ENCODE measurements around the gene INPP4B.

INPP4B gene

DNA sequence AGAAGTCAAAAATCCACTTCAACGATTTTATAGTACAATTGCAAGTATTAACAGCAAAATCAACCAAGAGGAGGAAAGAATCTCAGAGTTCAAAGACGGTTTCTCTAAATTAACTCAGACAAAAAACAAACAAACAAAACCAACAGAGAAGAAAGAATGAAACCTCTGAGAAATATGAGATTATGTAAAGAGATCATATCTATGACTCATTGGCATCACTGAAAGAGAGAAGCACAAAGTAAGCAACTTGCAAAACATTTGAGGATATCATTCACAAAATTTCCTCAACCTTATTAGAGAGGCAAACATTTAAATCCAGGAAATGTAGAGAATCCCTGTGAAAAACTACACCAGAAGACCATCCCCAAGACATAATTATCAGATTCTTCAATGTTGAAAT is 370.4 kb downstream of the INPP4B start:
- Histone ChIP-seq H3K9me3 (ENCODE audit: insufficient read depth, low read depth, low read length) (no peaks in the 10 kb centered on the region), H3K27ac (ENCODE audit: low read length) (no peak overlapping the region), H3K4me1 (ENCODE audit: insufficient read depth, low read length) (no peaks in the 10 kb centered on the region), H3K4me3 (ENCODE audit: low read length) (no peak overlapping the region), H3K9ac (ENCODE audit: low read depth, low read length) (no peak overlapping the region), H3K36me3 (ENCODE audit: insufficient read depth, low read depth, low read length) (no peaks in the 10 kb centered on the region), H3K27me3 (ENCODE audit: insufficient read depth, low read length) (no peaks in the 10 kb centered on the region)

- no peaks in the 10 kb centered on the region for H3K27me3 ChIP-seq (ENCODE audit: insufficient read depth, low read length)
- H3K27ac ChIP-seq (ENCODE audit: low read length), result no peak overlapping the region
- no peaks in the 10 kb centered on the region for H3K4me1 ChIP-seq (ENCODE audit: insufficient read depth, low read length)
- no peak overlapping the region for H3K4me3 ChIP-seq (ENCODE audit: low read length)
- H3K9ac ChIP-seq (ENCODE audit: low read depth, low read length), result no peak overlapping the region
- H3K36me3 ChIP-seq (ENCODE audit: insufficient read depth, low read depth, low read length), result no peaks in the 10 kb centered on the region
- H3K9me3 ChIP-seq (ENCODE audit: insufficient read depth, low read depth, low read length), result no peaks in the 10 kb centered on the region
These were observed 371.6 kb downstream of the INPP4B start for GRCh38 chr4:142474398-142475087.

- Histone ChIP-seq H3K27me3 (ENCODE audit: insufficient read depth, low read length) (no peaks in the 10 kb centered on the region), H3K36me3 (ENCODE audit: insufficient read depth, low read depth, low read length) (no peaks in the 10 kb centered on the region), H3K9ac (ENCODE audit: low read depth, low read length) (no peak overlapping the region), H3K9me3 (ENCODE audit: insufficient read depth, low read depth, low read length) (no peaks in the 10 kb centered on the region), H3K27ac (ENCODE audit: low read length) (no peak overlapping the region), H3K4me3 (ENCODE audit: low read length) (no peak overlapping the region), H3K4me1 (ENCODE audit: insufficient read depth, low read length) (no peaks in the 10 kb centered on the region)
These were observed 372.2 kb downstream of the INPP4B start for GRCh38 chr4:142473960-142474338.

DNA sequence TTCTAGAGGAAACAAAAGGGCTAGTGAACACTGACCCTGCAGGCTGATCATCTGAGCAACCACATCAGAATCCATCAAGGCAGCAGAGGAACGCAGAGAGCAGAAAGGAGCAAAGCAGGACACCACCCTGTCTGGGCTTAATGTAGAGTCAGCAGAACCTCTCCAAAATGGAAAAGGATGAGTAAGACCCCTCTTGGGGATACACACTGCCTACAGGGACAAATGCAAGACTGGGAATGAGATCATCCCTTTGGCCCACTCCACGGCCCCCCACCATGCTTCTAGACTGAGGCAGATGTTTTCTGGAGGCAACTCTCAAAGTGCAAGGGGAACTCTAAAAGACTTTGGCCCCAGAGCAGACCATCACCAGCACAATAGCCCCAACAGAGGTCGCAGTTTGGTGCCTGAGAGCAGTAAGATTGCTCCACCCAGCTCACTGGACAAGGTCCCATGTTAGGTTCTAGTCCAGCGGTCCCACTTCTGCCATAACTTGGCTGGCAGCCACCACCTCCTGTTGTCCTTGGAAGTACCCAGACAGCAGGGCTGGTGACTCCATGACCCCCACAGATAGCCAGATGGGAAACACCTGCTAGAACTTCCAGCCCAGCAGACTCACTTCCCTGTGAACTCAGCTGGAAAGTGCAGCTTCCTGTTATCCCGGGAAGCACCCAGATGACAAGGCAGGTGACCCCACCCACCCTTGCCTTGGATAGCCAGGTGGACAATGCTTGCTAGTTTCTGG is 372.7 kb downstream of the INPP4B start:
- H3K9ac ChIP-seq (ENCODE audit: low read depth, low read length), result no peak overlapping the region
- H3K27me3 ChIP-seq (ENCODE audit: insufficient read depth, low read length), result no peaks in the 10 kb centered on the region
- no peaks in the 10 kb centered on the region for H3K9me3 ChIP-seq (ENCODE audit: insufficient read depth, low read depth, low read length)
- H3K36me3 ChIP-seq (ENCODE audit: insufficient read depth, low read depth, low read length), result no peaks in the 10 kb centered on the region
- no peak overlapping the region for H3K4me3 ChIP-seq (ENCODE audit: low read length)
- H3K27ac ChIP-seq (ENCODE audit: low read length), result no peak overlapping the region
- no peaks in the 10 kb centered on the region for H3K4me1 ChIP-seq (ENCODE audit: insufficient read depth, low read length)

DNA sequence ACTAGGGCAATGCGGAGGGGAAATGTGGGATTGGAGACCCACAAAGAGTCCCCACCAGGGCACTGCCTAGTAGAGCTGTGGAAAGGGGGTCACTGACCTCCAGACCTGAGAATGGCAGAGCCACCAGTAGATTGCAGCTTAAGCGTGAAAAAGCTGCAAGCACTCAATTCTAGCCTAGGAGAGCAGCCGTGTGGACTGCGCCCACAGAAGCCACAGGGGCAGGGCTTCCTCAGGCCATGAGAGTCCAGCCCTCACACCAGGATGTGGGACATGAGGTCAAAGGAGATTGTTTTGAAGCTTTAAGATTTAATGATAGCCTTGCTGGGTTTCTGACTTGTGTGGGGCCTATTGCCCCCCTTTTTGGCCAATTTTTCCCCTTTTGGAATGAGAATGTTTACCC is 379.0 kb downstream of the INPP4B start:
- H3K27me3 ChIP-seq (ENCODE audit: insufficient read depth, low read length), result no peaks in the 10 kb centered on the region
- no peaks in the 10 kb centered on the region for H3K36me3 ChIP-seq (ENCODE audit: insufficient read depth, low read depth, low read length)
- H3K27ac ChIP-seq (ENCODE audit: low read length), result no peak overlapping the region
- H3K9me3 ChIP-seq (ENCODE audit: insufficient read depth, low read depth, low read length), result no peaks in the 10 kb centered on the region
- H3K4me1 ChIP-seq (ENCODE audit: insufficient read depth, low read length), result no peaks in the 10 kb centered on the region
- no peak overlapping the region for H3K9ac ChIP-seq (ENCODE audit: low read depth, low read length)
- H3K4me3 ChIP-seq (ENCODE audit: low read length), result no peak overlapping the region

GRCh38 chr4:142465526-142465925 is 380.6 kb downstream of the INPP4B start:
- Histone ChIP-seq H3K4me1 (ENCODE audit: insufficient read depth, low read length) (no peaks in the 10 kb centered on the region), H3K36me3 (ENCODE audit: insufficient read depth, low read depth, low read length) (no peaks in the 10 kb centered on the region), H3K9me3 (ENCODE audit: insufficient read depth, low read depth, low read length) (no peaks in the 10 kb centered on the region), H3K4me3 (ENCODE audit: low read length) (no peak overlapping the region), H3K27me3 (ENCODE audit: insufficient read depth, low read length) (no peaks in the 10 kb centered on the region), H3K27ac (ENCODE audit: low read length) (no peak overlapping the region), H3K9ac (ENCODE audit: low read depth, low read length) (no peak overlapping the region)

GRCh38 chr4:142463206-142463605 is 382.9 kb downstream of the INPP4B start:
- Histone ChIP-seq H3K4me3 (ENCODE audit: low read length) (no peak overlapping the region), H3K9ac (ENCODE audit: low read depth, low read length) (no peak overlapping the region), H3K4me1 (ENCODE audit: insufficient read depth, low read length) (no peaks in the 10 kb centered on the region), H3K27ac (ENCODE audit: low read length) (no peak overlapping the region), H3K36me3 (ENCODE audit: insufficient read depth, low read depth, low read length) (no peaks in the 10 kb centered on the region), H3K9me3 (ENCODE audit: insufficient read depth, low read depth, low read length) (no peaks in the 10 kb centered on the region), H3K27me3 (ENCODE audit: insufficient read depth, low read length) (no peaks in the 10 kb centered on the region)

- no peak overlapping the region for H3K27ac ChIP-seq (ENCODE audit: low read length)
- no peaks in the 10 kb centered on the region for H3K27me3 ChIP-seq (ENCODE audit: insufficient read depth, low read length)
- no peak overlapping the region for H3K4me3 ChIP-seq (ENCODE audit: low read length)
- H3K4me1 ChIP-seq (ENCODE audit: insufficient read depth, low read length), result no peaks in the 10 kb centered on the region
- H3K36me3 ChIP-seq (ENCODE audit: insufficient read depth, low read depth, low read length), result no peaks in the 10 kb centered on the region
- no peak overlapping the region for H3K9ac ChIP-seq (ENCODE audit: low read depth, low read length)
- no peaks in the 10 kb centered on the region; the same call in 1 of the 2 replicates for H3K9me3 ChIP-seq (ENCODE audit: insufficient read depth, low read depth, low read length)
These were observed 393.8 kb downstream of the INPP4B start for GRCh38 chr4:142452161-142452855.

GRCh38 chr4:142449771-142450373 is 396.2 kb downstream of the INPP4B start:
- H3K9ac ChIP-seq (ENCODE audit: low read depth, low read length), result no peak overlapping the region
- H3K9me3 ChIP-seq (ENCODE audit: insufficient read depth, low read depth, low read length), result no peaks in the 10 kb centered on the region
- no peak overlapping the region for H3K27ac ChIP-seq (ENCODE audit: low read length)
- no peak overlapping the region for H3K4me3 ChIP-seq (ENCODE audit: low read length)
- H3K36me3 ChIP-seq (ENCODE audit: insufficient read depth, low read depth, low read length), result no peaks in the 10 kb centered on the region
- no peaks in the 10 kb centered on the region for H3K27me3 ChIP-seq (ENCODE audit: insufficient read depth, low read length)
- H3K4me1 ChIP-seq (ENCODE audit: insufficient read depth, low read length), result no peaks in the 10 kb centered on the region

DNA sequence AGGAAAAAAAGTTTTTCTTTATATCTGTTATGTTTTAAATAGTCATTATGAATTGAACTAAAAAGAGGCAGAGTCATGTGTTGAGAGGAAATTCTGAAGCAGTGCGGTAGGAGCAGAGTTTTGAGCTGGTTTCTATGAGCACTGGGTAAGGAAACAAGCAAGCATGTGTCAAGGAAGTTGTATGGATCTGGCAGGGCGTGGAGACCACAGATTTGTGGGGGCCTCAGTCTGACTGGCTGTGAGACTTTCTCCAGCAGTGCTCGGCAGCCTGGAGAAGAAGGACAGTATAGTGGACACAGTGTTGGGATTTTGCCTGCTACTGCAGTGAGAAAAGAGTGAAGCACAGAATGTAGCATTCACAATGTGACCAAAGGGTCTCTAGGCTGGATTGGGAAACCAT is 399.1 kb downstream of the INPP4B start:
- Histone ChIP-seq H3K4me3 (ENCODE audit: low read length) (no peak overlapping the region), H3K9ac (ENCODE audit: low read depth, low read length) (no peak overlapping the region), H3K9me3 (ENCODE audit: insufficient read depth, low read depth, low read length) (no peaks in the 10 kb centered on the region), H3K36me3 (ENCODE audit: insufficient read depth, low read depth, low read length) (no peaks in the 10 kb centered on the region), H3K4me1 (ENCODE audit: insufficient read depth, low read length) (no peaks in the 10 kb centered on the region), H3K27ac (ENCODE audit: low read length) (no peak overlapping the region), H3K27me3 (ENCODE audit: insufficient read depth, low read length) (no peaks in the 10 kb centered on the region)

GRCh38 chr4:142443469-142443868 is 402.6 kb downstream of the INPP4B start:
- Histone ChIP-seq H3K9me3 (ENCODE audit: insufficient read depth, low read depth, low read length) (no peaks in the 10 kb centered on the region), H3K9ac (ENCODE audit: low read depth, low read length) (no peak overlapping the region), H3K27me3 (ENCODE audit: insufficient read depth, low read length) (no peaks in the 10 kb centered on the region)

More at GRCh38 chr4:142443469-142443868, 402.6 kb downstream of the INPP4B start:
- no peak overlapping the region for H3K4me3 ChIP-seq (ENCODE audit: low read length)
- H3K36me3 ChIP-seq (ENCODE audit: insufficient read depth, low read depth, low read length), result no peaks in the 10 kb centered on the region
- no peaks in the 10 kb centered on the region for H3K4me1 ChIP-seq (ENCODE audit: insufficient read depth, low read length)
- H3K27ac ChIP-seq (ENCODE audit: low read length), result no peak overlapping the region
